Measurements from ENCODE around the gene PPP2R5C. TPM values are rescaled to one million over a fixed set of nuclear protein-coding genes. Genes with fewer than 3 reads are reported as not detected.
A peak's percentile ranks its signal among the peaks of the same experiment; 100 is the strongest.

Gene PPP2R5C
- total and polyA plus RNA-seq, 9 of the 15 experiments (the other 6 are each of a cell fraction or from before 2014, with no cell fraction given), result 284 to 617 (median 395) TPM

DNA sequence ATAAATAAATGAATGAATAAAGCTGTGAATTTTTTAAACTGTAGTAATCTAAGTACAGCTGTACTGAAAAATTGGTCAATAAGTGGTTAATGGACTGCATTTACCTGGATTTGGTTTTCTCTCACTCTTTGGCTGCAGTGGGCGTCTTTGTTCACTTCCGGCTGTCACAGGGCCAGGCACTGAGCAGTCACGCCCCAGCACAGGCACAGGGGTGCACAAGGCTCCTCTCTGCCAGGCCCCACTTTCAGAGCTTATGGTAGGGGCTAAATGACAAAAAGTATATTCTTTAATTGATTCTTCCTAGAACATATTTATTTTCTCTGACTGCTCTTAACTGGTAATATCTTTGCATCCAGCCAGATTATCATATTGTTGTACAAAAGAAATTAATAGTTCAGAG is 132.2 kb downstream of the PPP2R5C start:
- Histone ChIP-seq H3K36me3 (ENCODE audit: control insufficient read depth, insufficient read depth, low read length) (peaks cover 89% of the 10 kb centered on the region), H3K4me1 (replicated peaks in 1 of 2; ENCODE audit: control insufficient read depth in 2 of 2, insufficient read depth in 2 of 2, low read length in 2 of 2) (peaks cover 0 to 4% of the 10 kb centered on the region in 2 experiments; a peak in 2 of 5 replicates), H3K9me1 (ENCODE audit: control insufficient read depth, insufficient read depth, low read length) (no peaks in the 10 kb centered on the region), H3K27me3 (ENCODE audit: control insufficient read depth in 2 of 2, insufficient read depth in 2 of 2, low read length in 2 of 2) (no peaks in the 10 kb centered on the region), H3K9ac (ENCODE audit: insufficient read depth in 1 of 2, low read depth in 2 of 2, low read length in 2 of 2) (no peak overlapping the region), H3K27ac (ENCODE audit: extremely low read depth, low read depth, low read length) (no peak overlapping the region), H3K4me2 (ENCODE audit: insufficient read depth, low read length) (no peak overlapping the region), H2AFZ (ENCODE audit: low read depth, low read length) (no peak overlapping the region), H3K9me3 (replicated peaks; ENCODE audit: control insufficient read depth, insufficient read depth, low read depth, low read length) (no peaks in the 10 kb centered on the region), H3K4me3 (no peak overlapping the region), H3K79me2 (ENCODE audit: control insufficient read depth, insufficient read depth, low read length) (no peaks in the 10 kb centered on the region), H4K20me1 (replicated peaks; ENCODE audit: control insufficient read depth, insufficient read depth, low read length) (peaks cover 4% of the 10 kb centered on the region; the same call in 1 of the 2 replicates)
- no TSS peak for BruUV-seq (replicated peaks)
- FAIRE-seq (no peak), DNase-seq (ENCODE audit: extremely low read depth in 1 of 4, low spot score in 3 of 4) (no peak), ATAC-seq (no peak)
- in situ Hi-C loops (cut with MboI), result no loop called here
- ChIA-PET CTCF (ENCODE audit: low intra/inter-chr PET ratio) (no interaction called here), POLR2A (no interaction called here)
- intact Hi-C loops (cut with micrococcal nuclease), result loop anchor here (5.0 kb wide), 1 partner anchor 186 kb away; no protein-coding TSS in a partner anchor
- TF ChIP-seq POLR2G (IDR thresholded peaks at IDR 0.05; ENCODE audit: low read depth, low read length) (0 out of 2 replicates have a peak, but pooled peaks have one; percentile 31), SMARCA5 (IDR thresholded peaks at IDR 0.05) (no peak)
- 93% methylated on average over 3 of the region's 3 CpGs for WGBS (ENCODE audit: insufficient coverage, low coverage, missing lambda C conversion rate)

- Histone ChIP-seq H4K20me1 (replicated peaks; ENCODE audit: control insufficient read depth, insufficient read depth, low read length) (peaks cover under 1% of the 10 kb centered on the region; the same call in 1 of the 2 replicates), H3K27me3 (ENCODE audit: control insufficient read depth in 2 of 2, insufficient read depth in 2 of 2, low read length in 2 of 2) (no peaks in the 10 kb centered on the region), H3K79me2 (ENCODE audit: control insufficient read depth, insufficient read depth, low read length) (no peaks in the 10 kb centered on the region; the same call in 2 of the 3 replicates), H3K9me3 (replicated peaks; ENCODE audit: control insufficient read depth, insufficient read depth, low read depth, low read length) (no peaks in the 10 kb centered on the region), H3K4me1 (replicated peaks in 1 of 2; ENCODE audit: control insufficient read depth in 2 of 2, insufficient read depth in 2 of 2, low read length in 2 of 2) (peaks cover 3 to 12% of the 10 kb centered on the region in 2 experiments; a peak in 3 of 5 replicates), H3K36me3 (ENCODE audit: control insufficient read depth, insufficient read depth, low read length) (peaks cover 89% of the 10 kb centered on the region), H3K9me1 (ENCODE audit: control insufficient read depth, insufficient read depth, low read length) (no peaks in the 10 kb centered on the region), H3K27ac (ENCODE audit: extremely low read depth, low read depth, low read length) (no peak overlapping the region), H3K4me3 (no peak overlapping the region), H3K4me2 (ENCODE audit: insufficient read depth, low read length) (no peak overlapping the region), H3K9ac (ENCODE audit: insufficient read depth in 1 of 2, low read depth in 2 of 2, low read length in 2 of 2) (no peak overlapping the region), H2AFZ (ENCODE audit: low read depth, low read length) (no peak overlapping the region)
- ATAC-seq (no peak), FAIRE-seq (no peak), DNase-seq (ENCODE audit: extremely low read depth in 1 of 4, low spot score in 3 of 4) (no peak)
- intact Hi-C loops (cut with micrococcal nuclease) (loop anchor here (5.0 kb wide), 1 partner anchor 187 kb away; no protein-coding TSS in a partner anchor), in situ Hi-C loops (cut with MboI) (no loop called here)
- 98% methylated on average over 12 of the region's 12 CpGs for WGBS (ENCODE audit: insufficient coverage, low coverage, missing lambda C conversion rate)
- CTCF ChIA-PET (ENCODE audit: low intra/inter-chr PET ratio), result no interaction called here
- no TSS peak for BruUV-seq (replicated peaks)
- POLR2A ChIA-PET, result no interaction called here
- no peak for TF ChIP-seq BRD9 (IDR thresholded peaks at IDR 0.05; ENCODE audit: low read depth, partially characterized antibody)
- TF ChIP-seq ZFP91 (CRISPR knock-in tag; IDR thresholded peaks at IDR 0.05), result no peak
- no peak for TF ChIP-seq RBM25 (IDR thresholded peaks at IDR 0.05; ENCODE audit: low read depth, low read length, severe bottlenecking)
- no peak for TF ChIP-seq KLF16 (IDR thresholded peaks at IDR 0.05)
- TF ChIP-seq ZBED1 (IDR thresholded peaks at IDR 0.05), result no peak
- no peak for TF ChIP-seq FOXJ3 (CRISPR knock-in tag; IDR thresholded peaks at IDR 0.05)
- no peak for TF ChIP-seq POLR3G (IDR thresholded peaks at IDR 0.05; ENCODE audit: extremely low read depth, insufficient read length, insufficient replicate concordance)
- no peak for TF ChIP-seq BMI1 (IDR thresholded peaks at IDR 0.05; ENCODE audit: low read length)
These were observed 133.0 kb downstream of the PPP2R5C start for GRCh38 chr14:101894365-101895081.
